Neural progenitor cell (in vitro differentiated cells): ENCODE data around the gene SLC25A22. TPM values are rescaled to one million over a fixed set of nuclear protein-coding genes. Genes with fewer than 3 reads are reported as not detected.

Experiments
- DNase-seq: peaks from one replicate; pipeline ENCODE4 v3.0.0-alpha.2; 2016; ENCODE audit warnings: low spot score
- H2AFZ ChIP-seq: fragments of 200-600 bp; sonication (generic); replicated peaks from 2 replicates; pipeline ENCODE4 v1.6.1; 2016; ENCODE audit warnings: antibody characterized with exemption
- H3F3A ChIP-seq: fragments of 200-600 bp; sonication (generic); 2 replicates; pipeline ENCODE4 v1.6.1; 2016; ENCODE audit warnings: antibody characterized with exemption, low read depth
- H3K27ac ChIP-seq: fragments of 200-600 bp; sonication (generic); 2 replicates; pipeline ENCODE4 v1.5.1; 2016; ENCODE audit warnings: mild to moderate bottlenecking
- H3K27me3 ChIP-seq: fragments of 200-600 bp; sonication (generic); 2 replicates; pipeline ENCODE4 v1.6.1; 2016; ENCODE audit warnings: mild to moderate bottlenecking, moderate library complexity
- H3K36me3 ChIP-seq: fragments of 200-600 bp; sonication (generic); 2 replicates; pipeline ENCODE4 v1.5.1; 2016
- H3K4me1 ChIP-seq: fragments of 200-600 bp; sonication (generic); 2 replicates; pipeline ENCODE4 v1.6.1; 2016; ENCODE audit warnings: mixed run types
- H3K4me2 ChIP-seq: fragments of 200-600 bp; sonication (generic); 2 replicates; pipeline ENCODE4 v1.6.1; 2016
- H3K4me3 ChIP-seq: fragments of 200-600 bp; sonication (generic); 2 replicates; pipeline ENCODE4 v1.5.1; 2016
- H3K79me2 ChIP-seq: fragments of 200-600 bp; sonication (generic); 2 replicates; pipeline ENCODE4 v1.6.1; 2016; ENCODE audit warnings: low read depth
- H3K9ac ChIP-seq: fragments of 200-600 bp; sonication (generic); 2 replicates; pipeline ENCODE4 v1.6.1; 2016
- H3K9me3 ChIP-seq: fragments of 200-600 bp; sonication (generic); 2 replicates; pipeline ENCODE4 v1.5.1; 2016; ENCODE audit warnings: low read depth
- H4K20me1 ChIP-seq: fragments of 200-600 bp; sonication (generic); 2 replicates; pipeline ENCODE4 v1.6.1; 2016; ENCODE audit warnings: low read depth
- H3K27ac Mint-ChIP-seq: 3 replicates; pipeline ENCODE4 v1.8.0; 2021; ENCODE audit warnings: mixed read lengths
- H3K27me3 Mint-ChIP-seq: 2 replicates; pipeline ENCODE4 v1.8.0; 2022; ENCODE audit warnings: low read depth, mild to moderate bottlenecking, inconsistent platforms, moderate library complexity, mixed read lengths; ENCODE audit not compliant: insufficient read depth
- H3K36me3 Mint-ChIP-seq: 3 replicates; pipeline ENCODE4 v1.8.0; 2021; ENCODE audit warnings: mixed read lengths
- H3K4me1 Mint-ChIP-seq: 3 replicates; pipeline ENCODE4 v1.8.0; 2021; ENCODE audit warnings: mixed read lengths
- H3K4me3 Mint-ChIP-seq: 3 replicates; pipeline ENCODE4 v1.8.0; 2021; ENCODE audit warnings: mild to moderate bottlenecking, moderate library complexity, mixed read lengths
- H3K9me3 Mint-ChIP-seq: 3 replicates; pipeline ENCODE4 v1.8.0; 2020; ENCODE audit warnings: mixed read lengths
- CTCF ChIP-seq: fragments of 200-600 bp; sonication (generic); IDR thresholded peaks from 2 replicates; pipeline ENCODE4 v1.5.1; 2017; ENCODE audit warnings: antibody characterized with exemption, mild to moderate bottlenecking
- EZH2 ChIP-seq: fragments of 200-600 bp; sonication (generic); IDR thresholded peaks from 2 replicates; pipeline ENCODE4 v1.6.1; 2017; ENCODE audit warnings: antibody characterized with exemption, mild to moderate bottlenecking, moderate library complexity
- EZH2phosphoT487 ChIP-seq: fragments of 200-600 bp; sonication (generic); IDR thresholded peaks from 2 replicates; pipeline ENCODE4 v1.6.1; 2017; ENCODE audit warnings: antibody characterized with exemption
- total RNA-seq: library from RNA; depleted of rRNA; stranded (reverse); fragments of >200 nt; gene quantifications from 2 replicates; pipeline ENCODE4 v1.2.3, GENCODE V29; 2015; ENCODE audit warnings: low replicate concordance

Gene SLC25A22
- total RNA-seq, 1 donor from 2014 or later = 11.0 TPM

DNA sequence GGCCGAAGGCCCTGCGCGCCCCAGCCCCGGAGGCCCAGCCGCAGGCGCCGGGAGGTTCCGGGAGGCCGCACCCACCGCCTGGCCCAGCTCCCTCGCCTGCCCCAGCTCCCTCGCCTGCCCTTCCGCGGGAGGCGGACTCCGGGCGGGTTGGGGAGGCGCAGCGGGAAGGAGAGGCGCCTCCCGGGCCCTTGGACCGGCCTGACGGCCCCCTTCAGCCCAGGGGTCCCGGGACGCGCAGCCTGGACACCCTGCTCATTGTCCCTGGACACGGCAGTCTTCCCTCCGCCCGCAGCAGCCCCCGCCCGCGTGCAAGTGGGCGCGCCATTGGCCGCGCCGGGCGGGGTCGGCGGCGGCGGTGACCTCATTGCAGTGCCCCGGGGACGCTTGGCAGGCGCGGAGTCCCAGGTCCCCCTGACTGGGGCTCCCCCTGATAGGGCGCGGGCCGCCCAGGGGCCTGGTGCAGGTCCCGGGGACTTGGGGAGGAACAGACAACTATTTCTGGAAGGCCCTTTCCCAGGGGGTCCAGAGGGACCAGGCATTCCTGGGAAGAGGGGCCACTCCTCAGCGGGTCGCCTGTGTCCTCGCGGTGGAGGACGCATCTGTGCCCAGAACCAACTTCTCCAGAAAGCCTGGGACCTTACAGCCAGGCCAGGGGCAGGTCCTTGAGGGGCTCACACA is 35.2 kb upstream of the SLC25A22 start:
- H3K4me3 Mint-ChIP-seq = peak overlapping the region; percentile 85
- Histone ChIP-seq H3K4me2 (peak overlapping the region; percentile 80), H3K9me3 (no peaks in the 10 kb centered on the region), H3K4me3 (peak overlapping the region; percentile 87), H3K79me2 (no peaks in the 10 kb centered on the region), H3F3A (peaks cover 45% of the 10 kb centered on the region), H2AFZ (no peak overlapping the region), H3K27me3 (peaks cover 42% of the 10 kb centered on the region), H4K20me1 (peaks cover 70% of the 10 kb centered on the region), H3K9ac (peak overlapping the region; percentile 56), H3K36me3 (no peaks in the 10 kb centered on the region), H3K4me1 (peaks cover 40% of the 10 kb centered on the region), H3K27ac (no peak overlapping the region)
- H3K4me1 Mint-ChIP-seq = peaks cover 31% of the 10 kb centered on the region
- H3K36me3 Mint-ChIP-seq = no peaks in the 10 kb centered on the region
- H3K9me3 Mint-ChIP-seq = no peaks in the 10 kb centered on the region
- no peak overlapping the region for H3K27ac Mint-ChIP-seq
- TF ChIP-seq CTCF (no peak), EZH2phosphoT487 (no peak), EZH2 (no peak)
- peaks cover 27% of the 10 kb centered on the region for H3K27me3 Mint-ChIP-seq
- DNase-seq = peak; percentile 67

GRCh38 chr11:832529-833113 is 34.5 kb upstream of the SLC25A22 start, which contains the start of gene CD151:
Gene CD151 (plus strand): TSS chr11:832952. CDS start chr11:836070, 3,118 bp downstream.
- Histone ChIP-seq H3K4me2 (peak within 1 kb of the TSS; percentile 80), H3K36me3 (no peaks in the 10 kb centered on the region), H3K27me3 (peaks cover 49% of the 10 kb centered on the region), H3F3A (peaks cover 46% of the 10 kb centered on the region), H3K9ac (peak within 1 kb of the TSS; percentile 56), H3K27ac (no peak within 1 kb of the TSS), H2AFZ (peak within 1 kb of the TSS; percentile 30), H3K79me2 (no peaks in the 10 kb centered on the region), H3K9me3 (no peaks in the 10 kb centered on the region), H3K4me1 (peaks cover 46% of the 10 kb centered on the region), H3K4me3 (peak within 1 kb of the TSS; percentile 87), H4K20me1 (peaks cover 70% of the 10 kb centered on the region)
- no peak for TF ChIP-seq EZH2phosphoT487
- no peak for TF ChIP-seq CTCF
- no peak for TF ChIP-seq EZH2
- H3K36me3 Mint-ChIP-seq = no peaks in the 10 kb centered on the region
- peak; percentile 87 for DNase-seq
- peaks cover 38% of the 10 kb centered on the region for H3K4me1 Mint-ChIP-seq
- H3K27me3 Mint-ChIP-seq = peaks cover 32% of the 10 kb centered on the region
- H3K27ac Mint-ChIP-seq = peak within 1 kb of the TSS; percentile 33
- H3K4me3 Mint-ChIP-seq = peak within 1 kb of the TSS; percentile 85
- H3K9me3 Mint-ChIP-seq = no peaks in the 10 kb centered on the region

DNA sequence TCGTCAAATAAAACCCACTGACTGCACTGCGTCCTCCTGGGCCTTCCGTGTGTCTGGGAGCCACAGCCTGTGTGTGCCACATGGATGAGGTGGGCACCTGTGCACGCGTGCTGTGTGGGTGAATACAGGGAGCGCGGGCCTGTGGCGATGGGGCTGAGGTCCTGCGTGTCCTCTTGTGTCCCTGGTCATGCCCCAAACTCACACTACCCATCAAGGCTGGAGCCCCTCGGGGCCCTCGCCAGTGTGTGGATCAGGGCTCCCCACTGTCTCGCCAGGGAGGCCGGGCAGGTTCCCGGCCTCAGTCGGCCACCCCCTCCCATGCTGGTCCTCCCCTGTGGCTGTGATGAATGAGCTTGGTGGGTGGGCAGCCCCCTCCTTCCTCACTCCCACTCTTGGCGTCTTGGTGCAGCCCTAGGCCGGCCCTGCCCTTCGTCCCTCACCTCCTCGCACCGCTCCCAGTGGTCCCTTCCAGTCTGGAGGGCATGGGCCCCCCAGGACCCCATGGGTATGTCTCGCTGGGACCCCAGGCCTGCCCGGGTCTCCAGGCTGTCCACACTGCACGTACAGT is 34.0 kb upstream of the SLC25A22 start:
- H3K9me3 Mint-ChIP-seq = no peaks in the 10 kb centered on the region

More for the DNA sequence above, 34.0 kb upstream of the SLC25A22 start:
- H3K79me2 ChIP-seq = no peaks in the 10 kb centered on the region
- Mint-ChIP-seq H3K4me1 (peaks cover 40% of the 10 kb centered on the region), H3K27me3 (peaks cover 32% of the 10 kb centered on the region), H3K27ac (peak overlapping the region; percentile 33), H3K4me3 (peak overlapping the region; percentile 81), H3K36me3 (no peaks in the 10 kb centered on the region)
- no peak for TF ChIP-seq EZH2phosphoT487
- TF ChIP-seq CTCF = no peak
- no peak for TF ChIP-seq EZH2
- H3K4me2 ChIP-seq = peak overlapping the region; percentile 80
- peak overlapping the region; percentile 87 for H3K4me3 ChIP-seq
- H3K36me3 ChIP-seq = no peaks in the 10 kb centered on the region
- no peaks in the 10 kb centered on the region for H3K9me3 ChIP-seq
- peaks cover 52% of the 10 kb centered on the region for H3F3A ChIP-seq
- peak overlapping the region; percentile 30 for H2AFZ ChIP-seq
- peaks cover 50% of the 10 kb centered on the region for H3K4me1 ChIP-seq
- H3K9ac ChIP-seq = no peak overlapping the region
- H4K20me1 ChIP-seq = peaks cover 68% of the 10 kb centered on the region
- peaks cover 55% of the 10 kb centered on the region for H3K27me3 ChIP-seq
- no peak overlapping the region for H3K27ac ChIP-seq
- no peak for DNase-seq
